Stimulated activated CD8-positive, alpha-beta memory T cell treated with anti-CD3 and anti-CD28 coated beads, Interleukin-2, amount 100 ng/mL, for 1 hour (primary cell): ENCODE measurements around the gene CACNA1D.
"Not testable (repeated sequence)": the region's sequence is repeated elsewhere in the genome, so short reads cannot be mapped to it uniquely, and the experiment has no call there.

Experiments used
- DNase-seq, 2 donors: peaks; one replicate each; pipeline ENCODE4 v3.0.0-alpha.2; 2020; ENCODE audit warnings: low read depth in 2 of 2

CACNA1D gene

DNA sequence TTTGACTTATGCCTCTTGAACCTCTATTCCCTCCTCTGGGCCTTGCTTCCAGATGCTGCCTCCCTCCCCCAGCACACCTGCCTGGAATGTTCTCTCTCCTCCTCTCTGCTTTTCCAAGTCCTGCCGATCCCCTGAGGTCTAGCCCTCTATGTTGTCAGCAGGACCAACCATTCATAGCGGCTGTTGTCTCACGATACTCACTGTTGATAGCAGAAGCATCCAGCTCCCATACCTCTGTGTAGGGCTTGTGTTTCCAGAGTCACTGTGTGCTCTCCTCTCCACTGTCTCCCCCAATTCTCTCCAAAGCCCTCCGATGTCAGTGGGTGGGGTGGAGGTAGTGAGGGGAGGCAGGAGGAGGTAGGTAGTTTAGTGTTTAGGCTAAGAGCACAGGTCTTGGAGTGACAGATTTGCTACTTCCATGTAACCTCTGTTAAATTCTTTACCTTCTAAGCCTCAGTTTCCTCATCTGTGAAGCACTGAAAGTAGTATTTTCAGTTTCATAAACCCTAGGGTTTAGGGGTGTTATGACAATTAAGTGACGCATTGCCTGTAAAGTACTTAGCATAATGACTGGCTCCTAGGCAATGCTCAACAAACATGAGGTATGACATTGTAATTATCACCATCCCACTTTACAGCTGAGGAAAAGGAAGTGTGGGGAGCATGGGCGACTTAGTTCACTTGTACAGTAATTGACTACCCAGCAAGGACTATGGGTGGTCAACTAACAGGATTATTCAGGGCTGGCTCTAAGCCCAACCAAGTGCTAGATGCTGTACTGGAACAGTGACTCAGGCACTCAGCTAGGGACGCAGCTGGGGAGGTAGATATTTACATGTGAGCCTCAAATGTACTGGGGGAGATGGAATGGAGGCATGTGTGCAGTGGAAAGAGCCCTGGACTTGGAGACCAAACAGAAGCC, 122.8 kb downstream of the CACNA1D start:
- no peak for DNase-seq

DNA sequence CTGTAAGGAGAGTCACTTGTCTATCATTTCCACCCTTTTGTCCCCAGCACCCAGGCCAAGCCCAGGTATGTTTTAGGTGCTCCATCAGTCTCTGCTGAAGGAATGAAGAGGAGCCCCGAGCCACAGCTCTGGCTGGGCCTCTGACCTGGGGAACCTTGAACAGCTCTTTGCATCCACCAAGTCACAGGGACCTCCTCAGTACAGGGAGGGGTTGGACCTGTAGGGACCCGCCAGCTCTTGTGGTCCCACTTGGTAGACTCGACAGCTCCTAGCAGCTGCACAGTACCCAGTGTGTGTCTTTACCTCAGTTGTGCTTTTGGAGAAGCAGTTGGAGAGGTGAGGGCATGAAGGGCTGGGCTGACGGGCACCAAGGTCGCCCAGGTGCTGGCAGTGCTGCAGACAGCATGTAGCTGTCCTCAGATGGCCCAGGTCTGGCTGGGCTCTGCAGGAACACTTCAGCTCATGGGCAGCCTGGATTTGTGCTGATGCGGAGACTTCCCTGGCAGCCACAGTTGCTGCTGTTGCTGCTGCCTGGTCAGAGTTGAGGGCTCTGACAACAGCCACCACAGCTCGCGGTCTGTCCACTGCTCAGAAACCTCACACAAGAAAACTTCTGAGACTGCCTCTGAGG, 123.6 kb downstream of the CACNA1D start:
- DNase-seq = no peak

DNA sequence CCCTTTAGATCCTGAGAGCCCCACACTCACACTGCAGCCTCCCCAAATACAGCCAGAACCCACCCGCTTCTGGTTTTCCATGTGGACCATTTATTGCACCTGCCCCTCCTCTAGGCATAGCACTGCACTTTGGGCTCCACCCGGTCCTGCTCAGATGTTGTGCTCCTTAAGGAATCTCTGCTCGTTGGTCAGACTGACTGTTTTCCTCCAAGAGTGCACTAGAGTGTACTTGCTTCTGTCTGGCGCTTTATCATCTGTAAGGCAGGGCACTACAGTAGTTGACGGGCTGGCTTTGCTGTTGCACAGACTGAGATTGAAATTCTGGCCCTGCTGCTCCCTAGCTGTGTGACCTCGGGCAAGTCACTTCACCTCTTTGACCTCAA, 124.1 kb downstream of the CACNA1D start:
- no peak for DNase-seq

DNA sequence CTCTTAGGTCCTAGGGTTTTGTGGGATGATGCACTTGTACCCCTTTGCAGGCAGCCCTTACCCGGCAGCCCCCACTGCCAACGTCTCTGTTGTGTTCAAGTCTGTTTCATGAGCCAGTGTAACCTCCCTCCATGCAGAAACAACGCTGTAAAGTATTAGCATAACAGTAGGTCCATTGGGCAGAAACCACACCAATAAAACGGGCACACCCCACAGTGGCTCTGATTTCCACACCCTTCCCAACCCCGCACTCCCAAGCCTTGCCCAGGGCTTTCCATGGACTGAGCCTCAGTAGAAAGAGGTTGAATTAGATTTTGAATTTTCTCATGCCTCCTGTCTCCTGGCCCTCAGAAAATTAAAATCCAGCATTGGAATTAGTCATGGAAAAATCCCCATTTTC, 124.5 kb downstream of the CACNA1D start:
- no peak for DNase-seq

DNA sequence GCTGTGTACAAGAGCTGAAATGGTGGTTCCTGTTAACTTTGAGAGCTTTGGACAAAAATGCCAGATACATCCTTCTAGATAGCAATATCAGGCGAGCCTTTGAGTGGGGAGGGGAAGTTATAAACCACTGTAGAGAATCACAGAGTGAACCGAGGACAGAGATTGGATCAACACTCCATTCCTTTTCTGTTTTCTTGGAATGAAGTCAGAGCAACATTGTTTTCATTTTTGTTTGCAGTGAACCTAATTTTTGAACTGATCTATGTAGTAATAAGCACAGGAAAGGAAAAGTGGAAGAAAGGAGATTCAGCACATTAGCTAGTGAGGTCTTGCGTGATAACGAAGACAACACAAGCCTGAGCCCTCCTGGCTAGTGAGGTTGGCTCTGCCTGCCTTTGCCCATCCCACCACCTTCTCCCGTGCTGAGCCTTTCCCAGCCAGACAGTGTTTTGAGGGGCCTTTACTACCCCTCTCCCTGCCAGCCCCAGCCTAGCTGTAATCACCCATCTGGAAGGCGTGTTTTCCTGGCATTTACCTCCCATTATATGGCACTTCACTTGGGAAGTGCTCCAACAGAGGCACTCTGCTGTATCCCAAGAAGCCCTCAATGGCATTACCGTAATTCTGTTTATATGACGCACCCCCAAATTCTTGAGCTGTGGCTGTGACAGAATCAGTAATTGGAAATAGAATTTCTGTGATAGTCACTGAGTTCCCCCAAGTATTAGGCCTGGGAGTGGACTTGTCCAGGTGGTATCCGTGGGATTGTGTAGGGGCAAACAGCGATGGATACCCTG, 129.8 kb downstream of the CACNA1D start:
- no peak for DNase-seq

DNA sequence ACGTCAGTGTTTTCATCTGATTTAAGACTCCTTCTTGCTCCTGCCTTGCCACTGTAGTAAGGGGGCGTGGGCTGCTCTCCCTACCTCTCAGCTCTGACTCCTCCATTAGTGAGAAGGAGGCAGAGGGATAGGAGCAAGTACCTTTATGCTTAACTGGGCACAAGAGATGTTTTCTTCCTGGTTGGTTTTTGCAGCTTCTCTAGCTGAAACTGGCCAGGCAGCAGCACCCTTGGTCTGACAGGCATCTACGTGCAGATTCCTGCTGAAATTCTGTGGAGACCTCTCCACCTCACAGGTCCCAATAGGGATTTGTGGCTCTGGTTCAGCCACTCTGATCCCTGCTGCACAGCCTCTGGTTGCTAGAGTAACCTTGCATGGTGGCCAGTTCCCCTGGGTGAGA, 132.5 kb downstream of the CACNA1D start:
- no peak for DNase-seq

DNA sequence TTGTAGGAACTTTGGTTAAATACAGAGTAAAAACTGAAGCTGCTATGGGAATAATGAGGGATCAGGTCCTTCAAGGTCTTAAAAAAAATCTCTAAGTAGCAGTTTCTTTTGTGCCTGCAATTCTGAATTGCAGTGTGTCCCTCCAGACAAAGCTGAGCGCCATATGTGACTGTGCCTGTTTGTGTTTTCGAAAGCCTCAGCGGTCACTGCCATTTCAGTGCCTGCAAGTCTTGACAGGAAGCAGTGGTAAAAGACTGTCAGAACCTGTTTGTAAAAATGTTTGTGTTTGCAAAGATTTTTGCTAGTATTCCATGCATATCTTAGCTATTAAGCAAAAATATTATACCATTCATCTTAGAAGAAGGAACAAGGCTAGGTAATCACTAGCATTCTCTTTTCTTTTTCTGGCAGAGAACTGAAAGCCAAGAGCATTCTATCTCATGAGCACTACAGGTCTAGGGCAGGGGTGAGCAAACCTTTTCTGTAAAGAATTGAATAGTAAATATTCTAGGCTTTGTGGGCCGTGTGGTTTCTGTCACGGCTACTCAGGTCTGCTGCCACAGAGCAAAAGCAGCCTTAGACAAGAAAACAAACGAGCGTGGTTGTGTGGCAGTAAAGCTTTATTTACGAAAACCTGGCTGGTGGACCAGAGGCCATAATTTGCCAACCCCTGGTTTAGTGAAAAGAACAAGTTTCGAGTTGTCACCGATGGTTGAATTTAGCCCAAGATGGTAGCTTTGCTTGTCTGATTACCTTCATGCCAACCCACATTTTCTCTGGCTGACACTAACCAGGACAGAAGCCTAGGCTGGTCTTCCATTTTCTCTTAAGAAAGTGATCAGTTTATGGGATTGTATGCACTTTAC, 134.4 kb downstream of the CACNA1D start:
- no peak for DNase-seq

DNA sequence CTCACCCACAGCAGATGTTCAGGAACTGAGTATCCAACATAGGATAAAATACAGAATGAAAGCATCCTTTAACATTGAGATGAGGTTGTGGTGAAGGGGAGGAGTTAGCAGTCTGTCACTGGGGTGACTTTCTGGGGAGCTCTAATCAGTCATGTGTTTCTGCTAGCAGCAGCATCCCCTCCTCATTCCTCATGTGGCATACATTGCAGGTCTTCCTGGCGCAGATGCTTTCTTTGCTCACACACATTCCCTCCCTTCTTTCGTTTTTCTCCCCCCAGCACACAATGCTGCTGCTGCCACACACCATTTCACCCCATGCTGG, 135.0 kb downstream of the CACNA1D start:
- DNase-seq = no peak

DNA sequence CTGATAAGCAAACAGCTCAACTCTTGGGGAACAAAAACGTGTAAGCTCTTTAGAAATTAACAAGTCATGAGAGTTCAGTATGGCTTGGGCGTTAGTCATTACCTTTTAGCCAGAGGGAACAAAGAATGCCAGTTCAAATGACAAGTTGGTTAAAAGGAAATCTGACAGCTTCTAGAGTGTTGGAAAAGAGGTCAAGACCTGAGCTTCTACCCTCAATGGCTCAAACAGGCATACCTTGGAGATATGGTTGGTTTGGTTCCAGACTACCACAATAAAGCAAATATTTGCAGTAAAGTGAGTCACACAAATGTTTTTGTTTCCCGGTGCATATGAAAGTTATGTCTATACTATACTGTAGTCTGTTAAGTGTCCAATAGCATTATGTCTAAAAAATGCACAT, 136.1 kb downstream of the CACNA1D start:
- DNase-seq = no peak

DNA sequence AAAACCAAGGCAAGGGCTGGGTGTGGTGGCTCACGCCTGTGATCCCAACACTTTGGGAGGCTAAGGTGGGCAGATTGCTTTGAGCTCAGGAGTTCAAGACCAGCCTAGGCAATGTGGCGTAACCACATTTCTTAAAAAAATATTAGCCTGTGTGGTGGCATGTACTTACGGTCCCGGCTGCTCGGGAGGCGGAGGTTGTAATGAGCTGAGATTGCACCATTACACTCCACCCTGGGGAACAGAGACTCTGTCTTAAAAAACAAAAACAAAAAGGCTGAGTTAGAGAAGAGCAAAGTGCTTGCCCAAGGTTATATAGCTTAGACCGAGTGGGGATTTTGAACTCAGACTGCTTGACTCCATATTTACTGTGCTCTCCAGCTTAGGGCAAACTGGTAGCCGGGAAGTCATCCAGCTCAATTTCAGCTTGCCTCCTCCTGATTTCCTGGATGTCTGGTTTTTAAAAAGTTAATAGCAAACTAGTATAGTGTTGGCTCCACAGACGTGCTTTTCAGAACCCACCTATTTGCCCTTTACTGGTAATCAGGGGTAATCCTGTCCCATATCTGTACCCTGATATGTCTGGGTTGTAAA, 138.9 kb downstream of the CACNA1D start:
- no peak for DNase-seq

DNA sequence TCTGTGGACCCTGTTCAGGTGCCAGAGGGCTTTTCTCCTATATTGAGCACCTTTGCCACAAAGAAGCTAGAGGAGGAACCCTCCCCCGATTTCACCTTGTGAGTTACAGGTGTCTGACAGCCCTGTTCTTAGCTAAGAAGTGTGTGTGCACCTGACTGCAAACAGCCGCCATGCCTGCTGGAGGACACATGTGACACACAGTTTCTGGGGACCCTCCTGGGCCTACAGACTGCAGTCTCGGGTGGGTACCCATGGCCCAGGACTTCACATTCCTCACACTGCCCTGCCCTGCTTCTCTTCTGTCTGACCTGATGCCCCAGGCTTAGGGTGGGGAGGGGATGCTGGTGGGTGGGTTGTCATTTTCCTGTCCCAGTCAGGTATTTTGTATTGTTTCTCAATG, 140.6 kb downstream of the CACNA1D start:
- DNase-seq = no peak

DNA sequence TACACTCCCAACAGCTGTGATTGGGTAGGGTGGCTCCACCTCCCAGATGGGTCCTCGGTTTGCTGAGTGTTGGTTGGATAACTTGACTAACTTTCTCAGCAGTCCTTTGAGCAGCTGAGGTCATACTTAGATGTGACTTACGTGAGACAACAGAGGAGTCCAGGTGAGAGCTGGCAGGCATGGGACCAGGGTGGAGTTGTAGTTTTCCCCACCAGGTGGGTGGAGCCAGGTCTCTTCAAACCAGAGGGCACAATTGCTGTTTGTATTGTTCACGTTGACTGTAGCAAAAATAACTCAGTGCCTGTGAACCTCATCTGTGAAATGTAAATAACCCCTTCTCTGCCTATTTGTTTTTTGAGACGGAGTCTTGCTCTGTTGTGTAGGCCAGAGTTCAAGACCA, 144.4 kb downstream of the CACNA1D start:
- not testable (repeated sequence) for DNase-seq

DNA sequence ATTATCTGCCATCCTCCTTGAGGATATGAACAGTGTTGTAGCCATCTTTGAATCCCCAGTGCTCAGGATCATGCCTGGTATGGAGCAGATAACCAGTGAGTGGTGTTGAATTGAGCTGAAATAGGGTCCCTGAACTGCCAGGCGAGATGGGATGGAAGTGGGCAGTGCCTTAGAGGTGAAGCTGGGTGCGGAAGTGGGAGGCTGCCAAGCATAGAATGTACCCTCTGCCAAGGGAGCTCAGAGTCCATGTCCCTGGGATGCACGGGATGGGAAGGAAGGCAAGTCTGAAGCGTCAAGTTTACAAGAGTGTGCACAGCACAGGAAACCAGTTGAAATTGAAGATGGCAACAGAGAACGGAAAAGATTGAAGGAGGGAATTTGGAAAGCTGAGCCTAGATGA, 147.0 kb downstream of the CACNA1D start:
- no peak for DNase-seq

DNA sequence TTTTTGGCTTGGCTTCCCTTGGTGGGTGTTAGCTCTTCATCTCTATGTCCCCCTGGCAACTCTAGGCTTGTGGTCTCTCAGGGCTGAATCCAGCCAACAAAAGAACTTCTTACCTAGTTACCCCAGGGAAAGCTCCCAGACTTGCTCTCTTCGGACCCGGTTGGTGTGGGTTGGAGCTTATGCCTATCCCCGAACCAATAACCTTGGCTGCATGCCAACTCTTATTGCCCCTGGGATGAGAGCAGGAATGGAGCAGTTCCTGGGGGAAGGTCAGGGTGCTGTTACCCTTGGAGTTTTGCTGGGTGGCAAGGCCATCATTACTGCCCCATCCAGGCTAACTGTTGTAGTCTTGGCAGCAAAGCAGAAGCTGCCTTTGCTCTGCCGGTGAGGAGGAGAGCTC, 147.8 kb downstream of the CACNA1D start:
- DNase-seq = no peak

DNA sequence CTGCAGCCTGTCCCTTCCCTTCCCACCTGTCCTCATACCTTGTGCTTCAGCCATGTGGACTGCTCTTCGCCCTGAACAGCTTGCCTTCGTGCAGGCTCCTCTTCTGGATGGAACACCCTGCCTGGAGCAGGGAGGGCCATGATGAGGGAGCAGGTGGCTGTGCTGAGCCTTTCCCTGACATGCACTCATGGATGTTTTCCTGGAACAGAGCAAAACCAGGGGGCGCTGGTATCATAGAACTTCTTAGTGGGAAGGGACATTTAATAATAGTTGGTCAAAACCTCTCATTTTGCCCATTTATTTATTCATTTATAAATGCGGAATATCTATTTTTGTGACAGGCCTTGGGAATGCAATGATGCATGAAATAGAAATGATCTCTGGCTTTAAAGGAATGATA, 149.3 kb downstream of the CACNA1D start:
- DNase-seq = no peak

DNA sequence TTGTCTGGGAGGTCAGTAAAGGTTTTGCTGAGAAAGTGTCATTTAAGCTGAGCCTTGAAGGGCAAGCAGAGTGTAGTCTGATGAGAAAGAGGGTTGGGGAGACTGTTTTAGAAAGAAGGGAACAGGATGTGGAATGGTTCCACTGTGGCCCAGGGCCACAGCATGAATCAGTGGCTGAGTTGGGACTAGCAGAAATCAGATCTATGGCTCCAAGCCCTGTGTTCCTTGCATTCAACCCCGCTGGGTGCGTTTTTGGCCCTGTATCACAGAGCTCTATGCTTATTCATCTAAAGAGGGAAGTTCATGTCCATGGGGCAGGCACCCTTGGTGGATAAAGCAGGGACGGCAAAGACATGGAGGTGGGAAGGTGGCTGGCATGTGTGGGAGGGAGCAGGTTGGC, 151.3 kb downstream of the CACNA1D start:
- no peak for DNase-seq

DNA sequence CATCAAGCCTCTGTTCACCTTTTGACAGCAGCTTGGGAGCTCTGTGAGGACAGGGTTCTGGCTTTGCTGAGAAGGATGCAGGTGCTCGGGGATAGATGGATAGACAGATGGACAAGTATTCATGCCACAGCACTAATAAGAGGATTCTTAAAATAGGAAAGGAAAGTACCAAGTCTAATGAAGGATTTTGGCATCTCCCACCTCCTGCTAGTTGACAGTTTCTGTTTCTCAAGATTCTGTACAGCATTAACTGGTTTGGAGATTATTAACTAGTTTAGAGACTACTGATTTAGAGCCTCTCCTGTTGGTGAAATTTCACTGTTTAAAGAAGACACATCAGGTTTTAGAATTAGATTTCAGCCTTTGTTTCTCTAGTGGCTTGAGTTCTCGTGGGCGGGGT, 152.3 kb downstream of the CACNA1D start:
- no peak for DNase-seq

DNA sequence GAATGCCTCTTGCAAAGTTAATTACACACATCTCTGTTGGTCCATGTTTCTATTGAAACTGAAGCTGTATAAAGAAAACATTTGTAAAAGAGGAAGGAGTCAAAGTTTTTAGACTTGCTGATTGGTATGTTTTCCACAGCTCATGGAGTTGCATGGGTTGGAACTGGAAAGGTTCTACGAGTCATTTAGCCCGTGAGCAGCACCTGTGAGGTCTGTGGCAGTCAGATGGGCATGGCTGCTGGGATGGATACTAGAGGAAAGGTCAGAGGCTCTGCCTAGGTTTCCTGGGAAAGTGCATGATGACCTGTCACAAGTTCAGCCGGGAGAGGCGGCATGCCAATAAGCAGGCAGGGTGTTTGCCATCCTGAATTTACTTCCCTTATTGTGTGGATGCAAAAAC, 155.4 kb downstream of the CACNA1D start:
- DNase-seq = no peak

DNA sequence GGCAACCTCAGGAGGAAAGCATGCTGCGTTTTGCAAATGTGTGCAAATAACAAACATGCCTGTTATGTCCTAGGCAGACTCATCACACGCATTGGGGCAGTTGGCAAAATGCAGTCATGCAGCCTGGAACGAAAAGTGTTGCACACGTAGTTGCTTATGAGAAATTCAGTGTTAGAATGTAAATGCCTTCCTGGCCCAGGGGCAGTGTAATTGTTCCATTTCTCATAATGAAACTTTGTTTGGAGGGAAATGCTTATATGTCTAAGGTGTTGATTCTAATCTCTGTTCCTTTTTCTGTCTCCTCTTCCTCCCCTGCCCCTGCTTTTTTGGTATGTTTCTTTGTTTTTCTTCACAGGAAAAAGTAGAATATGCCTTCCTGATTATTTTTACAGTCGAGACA, 156.0 kb downstream of the CACNA1D start:
- no peak for DNase-seq

DNA sequence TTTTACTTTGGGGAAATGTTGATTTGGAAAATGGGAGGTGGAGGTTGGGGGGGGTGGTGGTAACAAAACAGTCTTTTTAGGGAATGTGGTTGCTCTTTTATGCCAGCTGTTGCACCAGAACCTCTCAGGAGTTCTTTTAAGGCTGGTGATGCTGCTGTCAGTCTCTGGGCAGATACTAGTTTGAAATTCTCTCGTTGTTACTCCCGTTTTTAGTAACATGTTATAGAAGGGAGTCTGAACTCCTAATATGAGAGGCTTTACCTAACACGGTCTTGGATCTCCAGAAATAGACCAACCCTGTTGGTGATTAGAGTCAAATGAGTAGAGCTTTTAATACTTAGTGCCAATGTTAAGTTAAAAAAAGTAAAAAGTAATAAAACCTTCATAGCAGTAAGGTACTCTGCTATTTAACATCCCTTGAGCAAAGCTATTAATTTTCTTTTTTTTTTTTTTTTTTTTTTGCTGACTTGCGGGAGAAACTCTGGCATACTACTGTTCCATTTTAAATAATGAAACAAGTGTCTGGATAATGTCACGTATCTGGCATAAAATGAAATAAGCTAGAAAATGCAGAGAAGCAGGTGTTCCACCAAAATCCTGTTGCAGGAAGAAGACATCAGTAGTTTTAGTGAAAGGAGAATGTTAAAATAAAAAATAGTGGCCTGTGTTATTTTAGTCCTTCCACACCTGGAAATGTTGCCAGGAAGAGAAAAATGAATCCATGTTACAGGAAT, 156.7 kb downstream of the CACNA1D start:
- no peak for DNase-seq

DNA sequence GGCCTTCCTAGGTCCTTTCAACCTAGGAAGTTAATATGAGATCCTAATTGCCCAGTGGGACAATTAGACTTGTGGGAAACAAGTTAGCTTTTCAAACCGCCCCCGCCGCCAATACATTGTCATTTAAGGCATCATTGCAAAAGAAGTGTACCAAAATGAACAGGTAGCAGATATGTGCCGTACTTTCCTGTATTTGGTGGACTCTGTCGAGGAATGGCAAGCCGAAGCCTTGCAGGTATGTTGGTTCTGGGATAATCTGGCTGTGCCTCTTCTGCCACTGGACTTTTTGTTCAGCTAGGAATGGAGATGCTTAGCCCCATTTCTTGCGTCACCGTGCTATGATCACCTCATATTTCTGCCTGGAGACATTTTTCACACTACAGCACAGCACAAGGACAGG, 157.5 kb downstream of the CACNA1D start:
- DNase-seq = no peak
